GM18858 (cell line): ENCODE measurements around the gene C1QTNF9B.
A peak's percentile ranks its signal among the peaks of the same experiment; 100 is the strongest.

Experiments used
- ATAC-seq: cut with Tn5 transposase; IDR thresholded peaks from one replicate; pipeline ENCODE4 v1.9.1; 2021; ENCODE audit not compliant: unreplicated experiment

The C1QTNF9B gene

GRCh38 chr13:23859904-23860303 is 37.4 kb downstream of the C1QTNF9B start:
- ATAC-seq, result no peak

- ATAC-seq, result no peak
Observed at GRCh38 chr13:23859455-23859854, 37.8 kb downstream of the C1QTNF9B start.

- no peak for ATAC-seq
Observed at GRCh38 chr13:23858546-23858945, 38.8 kb downstream of the C1QTNF9B start.

- ATAC-seq, result no peak
Observed at GRCh38 chr13:23856008-23856750, 41.1 kb downstream of the C1QTNF9B start.

- no peak for ATAC-seq
Observed at GRCh38 chr13:23855360-23855759, 41.9 kb downstream of the C1QTNF9B start.

GRCh38 chr13:23852351-23852750 is 45.0 kb downstream of the C1QTNF9B start:
- ATAC-seq, result no peak

GRCh38 chr13:23851106-23851505 is 46.2 kb downstream of the C1QTNF9B start:
- no peak for ATAC-seq

GRCh38 chr13:23850134-23850533 is 47.2 kb downstream of the C1QTNF9B start:
- ATAC-seq, result no peak

GRCh38 chr13:23849670-23850069 is 47.6 kb downstream of the C1QTNF9B start:
- no peak for ATAC-seq

- ATAC-seq, result no peak
Observed at GRCh38 chr13:23848646-23849141, 48.6 kb downstream of the C1QTNF9B start.

GRCh38 chr13:23848019-23848418 is 49.3 kb downstream of the C1QTNF9B start:
- no peak for ATAC-seq

- ATAC-seq, result no peak
Observed at GRCh38 chr13:23847497-23847896, 49.8 kb downstream of the C1QTNF9B start.

- ATAC-seq, result peak; percentile 7
Observed at GRCh38 chr13:23845105-23845725, 52.1 kb downstream of the C1QTNF9B start.

GRCh38 chr13:23844132-23844531 is 53.2 kb downstream of the C1QTNF9B start:
- ATAC-seq, result no peak

- ATAC-seq, result no peak
Observed at GRCh38 chr13:23843436-23843835, 53.9 kb downstream of the C1QTNF9B start.

- ATAC-seq, result no peak
Observed at GRCh38 chr13:23842406-23842805, 54.9 kb downstream of the C1QTNF9B start.
